D721Med (cell line): Measurements from ENCODE around the gene COMMD7.

Source experiments
- DNase-seq: peaks from one replicate; pipeline ENCODE4 v3.0.0; 2011; ENCODE audit warnings: low spot score; ENCODE audit not compliant: insufficient read length
- FAIRE-seq: peaks from 2 replicates; lab custom pipeline; 2011; peaks lifted over from hg19 to GRCh38; lab: Jason Lieb, UNC
- CTCF ChIP-seq: IDR thresholded peaks from 2 replicates; pipeline ENCODE4 v1.5.1; 2012; ENCODE audit warnings: mild to moderate bottlenecking, control low read depth; ENCODE audit not compliant: insufficient read depth; ENCODE audit errors: missing control alignments

COMMD7 gene

GRCh38 chr20:32675223-32675975 is 67.9 kb downstream of the COMMD7 start:
- no peak for DNase-seq
- no peak for FAIRE-seq
- TF ChIP-seq CTCF = no peak

- peak; percentile 81 for TF ChIP-seq CTCF
- DNase-seq (peak; percentile 68), FAIRE-seq (no peak)
Measured at GRCh38 chr20:32674362-32674789, 68.9 kb downstream of the COMMD7 start.

GRCh38 chr20:32672982-32673851 is 70.0 kb downstream of the COMMD7 start:
- DNase-seq (no peak), FAIRE-seq (no peak)
- TF ChIP-seq CTCF = no peak

- FAIRE-seq (no peak), DNase-seq (no peak)
- no peak for TF ChIP-seq CTCF
Measured at GRCh38 chr20:32672394-32672981, 70.8 kb downstream of the COMMD7 start.

- TF ChIP-seq CTCF = no peak
- FAIRE-seq (no peak), DNase-seq (no peak)
Measured at GRCh38 chr20:32670773-32671455, 72.4 kb downstream of the COMMD7 start.

- FAIRE-seq (no peak), DNase-seq (no peak)
- no peak for TF ChIP-seq CTCF
Measured at GRCh38 chr20:32667027-32667426, 76.2 kb downstream of the COMMD7 start.
